Retinal pigment epithelial cell (primary cell): ENCODE measurements around the gene UBASH3A.

ENCODE experiments used
- DNase-seq: peaks from one replicate; pipeline ENCODE4 v3.0.0-alpha.2; 2010; ENCODE audit warnings: low read depth
- H3K4me3 ChIP-seq: 2 replicates; pipeline ENCODE4 v1.5.1; 2011; ENCODE audit warnings: mild to moderate bottlenecking, low read length, control low read depth, moderate library complexity
- TF ChIP-seq, protein P1 (sequence below): conservative IDR thresholded peaks from 2 replicates; pipeline ENCODE4 v1.5.1; 2011; ENCODE audit warnings: low read depth, low read length, control low read depth, inconsistent platforms

Gene UBASH3A

DNA sequence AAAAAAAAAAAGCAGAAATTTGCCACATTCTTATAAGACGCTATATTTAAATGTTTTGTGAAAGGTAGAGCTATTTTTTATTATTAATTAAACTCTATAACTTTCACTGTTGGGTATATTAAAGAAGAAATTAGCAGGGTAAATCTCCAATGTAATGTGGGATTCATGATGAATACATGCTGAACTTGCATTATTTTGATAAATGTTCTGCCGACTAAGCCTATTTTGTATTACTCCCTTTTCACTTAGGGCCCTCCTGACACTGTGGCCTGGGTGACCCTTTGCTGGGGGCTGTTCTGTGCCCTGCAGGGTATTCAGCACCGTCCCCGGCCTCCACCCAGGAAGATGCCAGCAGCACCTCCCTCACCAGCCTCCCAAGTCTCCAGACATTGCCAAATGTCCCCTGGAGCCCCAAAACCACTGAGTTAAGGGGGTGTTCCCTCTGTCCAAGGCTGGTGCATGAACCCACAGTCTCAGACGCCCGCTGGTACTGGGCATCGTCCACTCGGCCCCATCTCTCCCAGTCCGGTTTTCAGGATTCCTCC, 69.9 kb downstream of the UBASH3A start:
- H3K4me3 ChIP-seq = no peak overlapping the region
- TF ChIP-seq, protein P1, sequence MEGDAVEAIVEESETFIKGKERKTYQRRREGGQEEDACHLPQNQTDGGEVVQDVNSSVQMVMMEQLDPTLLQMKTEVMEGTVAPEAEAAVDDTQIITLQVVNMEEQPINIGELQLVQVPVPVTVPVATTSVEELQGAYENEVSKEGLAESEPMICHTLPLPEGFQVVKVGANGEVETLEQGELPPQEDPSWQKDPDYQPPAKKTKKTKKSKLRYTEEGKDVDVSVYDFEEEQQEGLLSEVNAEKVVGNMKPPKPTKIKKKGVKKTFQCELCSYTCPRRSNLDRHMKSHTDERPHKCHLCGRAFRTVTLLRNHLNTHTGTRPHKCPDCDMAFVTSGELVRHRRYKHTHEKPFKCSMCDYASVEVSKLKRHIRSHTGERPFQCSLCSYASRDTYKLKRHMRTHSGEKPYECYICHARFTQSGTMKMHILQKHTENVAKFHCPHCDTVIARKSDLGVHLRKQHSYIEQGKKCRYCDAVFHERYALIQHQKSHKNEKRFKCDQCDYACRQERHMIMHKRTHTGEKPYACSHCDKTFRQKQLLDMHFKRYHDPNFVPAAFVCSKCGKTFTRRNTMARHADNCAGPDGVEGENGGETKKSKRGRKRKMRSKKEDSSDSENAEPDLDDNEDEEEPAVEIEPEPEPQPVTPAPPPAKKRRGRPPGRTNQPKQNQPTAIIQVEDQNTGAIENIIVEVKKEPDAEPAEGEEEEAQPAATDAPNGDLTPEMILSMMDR = no peak
- DNase-seq = no peak

DNA sequence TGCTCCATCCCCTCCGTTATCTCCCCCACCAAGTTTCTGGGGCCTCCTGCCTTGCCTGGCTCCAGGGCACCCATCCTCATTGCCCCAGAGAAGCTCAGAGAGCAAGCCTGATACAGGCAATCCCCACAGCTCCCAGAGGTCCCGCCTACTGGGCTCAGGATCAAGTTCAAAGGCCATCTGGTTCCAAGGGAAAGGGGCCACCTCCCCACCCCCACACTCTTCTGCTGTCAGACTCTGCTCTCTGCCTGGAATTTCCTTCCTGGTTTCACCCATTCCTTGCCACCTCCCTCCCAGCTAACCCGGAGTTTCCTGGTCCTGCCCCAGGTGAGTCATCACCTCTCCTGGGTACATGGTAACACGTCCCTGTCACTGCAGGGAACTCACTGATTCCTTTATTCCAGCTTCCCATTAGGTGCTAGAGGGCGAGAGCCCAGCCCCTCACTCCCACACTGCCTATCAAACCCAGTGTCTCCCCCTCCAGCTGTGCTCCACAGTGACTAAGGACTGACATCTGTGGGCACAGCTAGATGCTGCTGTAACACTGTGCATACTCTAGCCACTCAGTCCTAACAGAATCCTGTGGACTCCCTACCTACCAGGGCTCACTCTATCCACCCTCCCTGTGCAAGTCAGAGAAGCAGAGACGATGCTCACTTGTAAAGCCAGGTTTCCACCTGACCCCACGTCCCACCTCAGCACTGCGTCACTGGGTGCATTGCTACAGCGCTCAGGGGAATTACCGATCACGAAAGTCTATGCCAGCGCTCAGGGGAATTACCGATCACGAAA, 70.5 kb downstream of the UBASH3A start:
- no peak overlapping the region for H3K4me3 ChIP-seq
- no peak for DNase-seq
- TF ChIP-seq, protein P1 = no peak

DNA sequence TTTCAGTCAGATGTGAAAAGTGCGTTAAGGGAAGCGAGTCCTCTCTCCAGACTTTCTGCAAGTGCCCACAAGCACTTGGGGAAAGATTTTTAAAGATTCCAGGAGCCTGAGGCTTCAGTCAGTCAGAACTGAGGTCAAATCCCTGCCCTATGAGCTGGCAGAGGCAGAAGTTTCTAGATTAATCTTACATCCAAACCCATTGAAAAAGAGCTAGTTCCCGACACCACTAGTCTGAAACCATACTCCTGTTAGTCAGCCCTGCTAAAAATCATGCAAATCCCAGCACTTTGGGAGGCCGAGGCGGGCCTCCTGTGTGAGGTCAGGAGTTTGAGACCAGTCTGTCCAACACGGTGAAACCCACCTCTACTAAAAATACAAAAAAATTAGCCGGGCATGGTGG, 71.3 kb downstream of the UBASH3A start:
- TF ChIP-seq, protein P1 = no peak
- no peak for DNase-seq
- H3K4me3 ChIP-seq = no peak overlapping the region

DNA sequence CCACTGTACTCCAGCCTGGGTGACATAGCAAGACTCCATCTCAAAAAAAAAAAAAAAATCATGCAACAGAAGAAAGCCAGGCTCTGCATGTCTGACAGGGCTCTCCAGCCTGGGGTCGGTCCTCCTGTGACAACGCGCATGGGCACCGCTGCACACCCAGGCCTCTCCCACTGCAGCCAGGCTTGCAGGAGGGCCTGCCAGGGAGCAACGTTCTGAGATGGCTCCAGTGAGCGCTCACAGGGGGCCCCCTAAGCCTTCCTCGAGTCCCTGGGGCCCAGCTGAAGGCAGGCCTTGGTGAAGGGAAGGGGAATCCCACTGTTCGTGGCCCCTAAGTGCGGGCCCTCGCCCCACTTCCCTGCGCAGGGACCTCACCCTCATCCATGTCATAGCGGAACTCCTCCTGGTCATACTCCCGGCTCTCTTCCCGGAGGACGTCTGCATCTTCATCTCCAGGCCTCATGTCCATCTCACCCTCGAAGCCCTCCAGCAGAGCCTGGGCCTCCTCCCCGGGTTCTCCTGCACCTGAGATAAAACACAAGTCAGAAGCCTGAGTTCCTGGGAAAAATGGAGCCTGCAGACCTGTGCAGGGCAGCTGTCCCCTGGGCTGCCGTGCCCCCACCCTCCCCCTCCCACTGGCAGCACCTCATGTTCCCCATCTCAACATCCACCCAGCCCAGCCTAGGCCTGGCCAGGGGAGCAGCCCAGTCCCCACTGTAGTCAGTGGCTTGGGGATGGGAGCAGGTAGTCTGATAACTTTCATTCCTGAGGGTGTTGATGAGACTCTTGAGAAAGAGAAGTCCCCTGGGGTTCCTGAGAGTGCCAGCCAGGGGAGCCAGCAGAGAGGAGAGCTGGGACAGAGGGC, 72.1 kb downstream of the UBASH3A start:
- no peak for DNase-seq
- TF ChIP-seq, protein P1 = no peak
- no peak overlapping the region for H3K4me3 ChIP-seq

DNA sequence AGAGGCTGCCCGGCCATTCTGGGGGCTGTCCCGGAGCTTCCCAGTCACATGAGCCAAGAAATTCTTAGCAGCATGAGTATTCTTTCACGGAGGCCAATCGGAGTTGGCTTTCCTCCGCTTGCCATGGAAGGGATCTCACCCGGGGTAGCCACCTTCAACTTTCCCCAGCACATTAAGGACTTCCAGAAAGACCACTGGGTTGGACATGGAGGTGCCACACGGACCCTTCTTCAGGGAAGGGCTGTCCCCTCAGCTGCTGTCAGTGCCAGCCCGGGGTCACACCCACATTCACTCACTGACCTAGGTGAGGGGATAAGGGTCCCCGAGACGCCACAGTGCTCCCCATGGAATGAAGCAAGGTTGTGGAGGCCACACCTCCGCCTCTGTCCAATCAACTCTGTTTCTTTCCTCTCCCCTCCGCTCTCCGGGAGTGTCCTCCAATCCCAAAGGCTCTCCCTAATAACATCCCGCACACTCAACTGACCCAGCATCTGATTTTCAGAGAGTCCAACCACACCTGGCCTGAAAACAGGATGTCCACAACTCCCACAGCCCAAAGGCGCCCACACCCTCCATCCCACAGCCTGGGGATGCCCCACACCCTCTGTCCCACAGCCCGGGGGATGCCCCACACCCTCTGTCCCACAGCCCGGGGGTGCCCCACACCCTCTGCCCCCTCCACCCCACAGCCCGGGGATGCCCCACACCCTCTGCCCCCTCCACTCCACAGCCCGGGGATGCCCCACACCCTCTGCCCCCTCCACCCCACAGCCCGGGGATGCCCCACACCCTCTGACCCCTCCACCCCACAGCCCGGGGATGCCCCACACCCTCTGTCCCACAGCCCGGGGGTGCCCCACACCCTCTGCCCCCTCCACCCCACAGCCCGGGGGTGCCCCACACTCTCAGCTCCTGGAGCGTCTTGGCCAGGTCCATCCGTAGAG, 73.0 kb downstream of the UBASH3A start:
- DNase-seq = no peak
- H3K4me3 ChIP-seq = no peak overlapping the region
- TF ChIP-seq, protein P1 = no peak

DNA sequence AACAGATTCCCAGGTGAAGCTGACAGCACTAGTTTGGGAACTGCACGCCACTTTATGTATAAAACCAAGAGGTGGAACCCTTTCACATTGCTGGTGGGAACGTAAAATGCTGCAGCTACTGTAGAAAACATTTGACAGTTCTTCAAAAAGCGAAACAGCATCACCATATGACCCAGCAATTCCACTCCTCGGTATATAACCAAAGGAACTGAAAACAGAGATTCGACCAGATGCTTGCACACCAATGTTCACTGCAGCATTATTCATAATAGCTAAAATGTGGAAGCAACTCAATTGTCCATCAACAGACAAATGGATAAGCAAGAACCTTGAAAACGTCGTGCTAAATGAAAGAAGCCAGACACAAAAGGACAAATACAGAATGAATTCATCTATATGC, 74.8 kb downstream of the UBASH3A start:
- H3K4me3 ChIP-seq = no peak overlapping the region
- no peak for DNase-seq
- TF ChIP-seq, protein P1 = no peak
